ENCODE data around the gene PTPN20. TPM values are rescaled to one million over a fixed set of nuclear protein-coding genes. Genes with fewer than 3 reads are reported as not detected.
A peak's percentile ranks its signal among the peaks of the same experiment; 100 is the strongest.

The PTPN20 gene
- total and polyA plus RNA-seq, 4 donors = 0.57 to 7.2 (median 1.7) TPM

- Histone ChIP-seq H3K27ac (ENCODE audit: low read depth in 1 of 2, low read length in 1 of 2) (no peak overlapping the region), H3K4me1 (ENCODE audit: control insufficient read depth in 5 of 5, insufficient read depth in 5 of 5, low read length in 5 of 5) (peaks cover 0 to 17% (median 1%) of the 10 kb centered on the region in 5 donors), H3K36me3 (ENCODE audit: control insufficient read depth in 4 of 4, insufficient read depth in 4 of 4, low read length in 4 of 4) (no peaks in the 10 kb centered on the region), H3K4me3 (no peak overlapping the region), H3K9me3 (ENCODE audit: control insufficient read depth in 4 of 4, insufficient read depth in 3 of 4, low read length in 3 of 4) (peaks cover 0 to 2% (median 0%) of the 10 kb centered on the region in 4 donors), H3K9ac (ENCODE audit: insufficient read depth in 1 of 2, low read length in 2 of 2) (no peak overlapping the region), H3K27me3 (ENCODE audit: control insufficient read depth in 3 of 3, insufficient read depth in 3 of 3, low read length in 2 of 3) (no peaks in the 10 kb centered on the region)
- DNase-seq (no peak), ATAC-seq (ENCODE audit: insufficient read depth, low FRiP score) (no peak)
- no peak for TF ChIP-seq CTCF (IDR thresholded peaks at IDR 0.05; ENCODE audit: control extremely low read depth, extremely low read depth)
- WGBS, 2 donors = 90 to 94% methylated on average over 6 of the region's 6 CpGs
These were observed 110.6 kb downstream of the PTPN20 start for GRCh38 chr10:47021850-47022249.

- DNase-seq (peak; percentile 84 to 90 (median 86)), ATAC-seq (ENCODE audit: insufficient read depth, low FRiP score) (no peak)
- Histone ChIP-seq H3K4me3 (no peak overlapping the region), H3K27me3 (ENCODE audit: control insufficient read depth in 3 of 3, insufficient read depth in 3 of 3, low read length in 2 of 3) (no peaks in the 10 kb centered on the region), H3K36me3 (ENCODE audit: control insufficient read depth in 4 of 4, insufficient read depth in 4 of 4, low read length in 4 of 4) (no peaks in the 10 kb centered on the region), H3K27ac (ENCODE audit: low read depth in 1 of 2, low read length in 1 of 2) (peak overlapping the region in 1 of 2 donors; percentile 11), H3K9ac (ENCODE audit: insufficient read depth in 1 of 2, low read length in 2 of 2) (no peak overlapping the region), H3K9me3 (ENCODE audit: control insufficient read depth in 4 of 4, insufficient read depth in 3 of 4, low read length in 3 of 4) (peaks cover 0 to 2% (median 0%) of the 10 kb centered on the region in 4 donors), H3K4me1 (ENCODE audit: control insufficient read depth in 5 of 5, insufficient read depth in 5 of 5, low read length in 5 of 5) (peaks cover 0 to 17% (median 0%) of the 10 kb centered on the region in 5 donors)
- WGBS, 2 donors = 72 to 76% methylated on average over 16 of the region's 16 CpGs
- TF ChIP-seq CTCF (IDR thresholded peaks at IDR 0.05; ENCODE audit: control extremely low read depth, extremely low read depth) = no peak
These were observed 111.3 kb downstream of the PTPN20 start for GRCh38 chr10:47022311-47023131.

- no peaks in the 10 kb centered on the region for H3K27me3 ChIP-seq (ENCODE audit: control insufficient read depth in 3 of 3, insufficient read depth in 3 of 3, low read length in 2 of 3)
- ATAC-seq (ENCODE audit: insufficient read depth, low FRiP score) (no peak), DNase-seq (peak in 1 of 3 donors; percentile 51)
- WGBS, 2 donors = 63 to 74% methylated on average over 17 of the region's 17 CpGs
- TF ChIP-seq CTCF (IDR thresholded peaks at IDR 0.05; ENCODE audit: control extremely low read depth, extremely low read depth) = no peak
- no peak overlapping the region for H3K9ac ChIP-seq (ENCODE audit: insufficient read depth in 1 of 2, low read length in 2 of 2)
- H3K4me3 ChIP-seq = no peak overlapping the region
- peaks cover 0 to 2% (median 0%) of the 10 kb centered on the region in 4 donors for H3K9me3 ChIP-seq (ENCODE audit: control insufficient read depth in 4 of 4, insufficient read depth in 3 of 4, low read length in 3 of 4)
- no peak overlapping the region for H3K27ac ChIP-seq (ENCODE audit: low read depth in 1 of 2, low read length in 1 of 2)
- no peaks in the 10 kb centered on the region for H3K36me3 ChIP-seq (ENCODE audit: control insufficient read depth in 4 of 4, insufficient read depth in 4 of 4, low read length in 4 of 4)
- H3K4me1 ChIP-seq (ENCODE audit: control insufficient read depth in 5 of 5, insufficient read depth in 5 of 5, low read length in 5 of 5) = peaks cover 0 to 17% (median 0%) of the 10 kb centered on the region in 5 donors
These were observed 112.2 kb downstream of the PTPN20 start for GRCh38 chr10:47023237-47024045.
